HepG2 (cell line): ENCODE measurements around the gene TADA2A. TPM values are rescaled to one million over a fixed set of nuclear protein-coding genes. Genes with fewer than 3 reads are reported as not detected.
A peak's percentile ranks its signal among the peaks of the same experiment; 100 is the strongest.

Source experiments
- CBX5 ChIP-seq: sonication (generic); formaldehyde crosslinking; IDR thresholded peaks from 2 replicates; pipeline ENCODE4 v1.4.0; 2020; ENCODE audit warnings: missing genetic modification reagents, borderline replicate concordance
- DNMT3B ChIP-seq: conservative IDR thresholded peaks from 2 replicates; pipeline ENCODE4 v1.6.1; 2016; ENCODE audit warnings: missing biosample characterization, control low read depth
- FIP1L1 ChIP-seq: fragments of 200-400 bp; formaldehyde crosslinking; IDR thresholded peaks from 2 replicates; pipeline ENCODE4 v1.6.1; 2018; ENCODE audit warnings: low read depth, mild to moderate bottlenecking, low read length, moderate library complexity, borderline replicate concordance; ENCODE audit not compliant: insufficient read depth
- FOXM1 ChIP-seq: sonication (generic); formaldehyde crosslinking; IDR thresholded peaks from 2 replicates; pipeline ENCODE4 v1.5.0; 2020; ENCODE audit warnings: missing genetic modification reagents
- GABPB1 ChIP-seq: IDR thresholded peaks from 2 replicates; pipeline ENCODE4 v1.6.1; 2016; ENCODE audit warnings: mild to moderate bottlenecking, missing genetic modification reagents, moderate library complexity, missing compliant biosample characterization
- HDAC2 ChIP-seq: sonication (generic); formaldehyde crosslinking; IDR thresholded peaks from 2 replicates; pipeline ENCODE4 v1.4.0; 2020; ENCODE audit warnings: missing genetic modification reagents
- HIC2 ChIP-seq: sonication (generic); formaldehyde crosslinking; IDR thresholded peaks from 2 replicates; pipeline ENCODE4 v1.9.0; 2022; ENCODE audit warnings: low read depth, missing genetic modification reagents
- KDM5A ChIP-seq: fragments of 200-600 bp; sonication (generic); IDR thresholded peaks from 2 replicates; pipeline ENCODE4 v1.7.0; 2018; ENCODE audit warnings: antibody characterized with exemption, mild to moderate bottlenecking, low read length, borderline replicate concordance
- LBX2 ChIP-seq: sonication (generic); formaldehyde crosslinking; IDR thresholded peaks from 2 replicates; pipeline ENCODE4 v1.5.0; 2020; ENCODE audit warnings: missing genetic modification reagents, mild to moderate bottlenecking, borderline replicate concordance
- MIER3 ChIP-seq: IDR thresholded peaks from 2 replicates; pipeline ENCODE4 v1.6.1; 2016; ENCODE audit warnings: missing compliant biosample characterization, borderline replicate concordance
- MLX ChIP-seq: IDR thresholded peaks from 2 replicates; pipeline ENCODE4 v1.6.1; 2016
- MTF2 ChIP-seq: sonication (generic); formaldehyde crosslinking; IDR thresholded peaks from 2 replicates; pipeline ENCODE4 v1.5.0; 2020; ENCODE audit warnings: missing genetic modification reagents, borderline replicate concordance
- NBN ChIP-seq: fragments of 450-650 bp; conservative IDR thresholded peaks from 2 replicates; pipeline ENCODE4 v1.6.1; 2017
- NFE2L1 ChIP-seq: sonication (generic); formaldehyde crosslinking; IDR thresholded peaks from 2 replicates; pipeline ENCODE4 v1.4.0; 2020; ENCODE audit warnings: missing genetic modification reagents, mild to moderate bottlenecking, borderline replicate concordance
- PAX8 ChIP-seq: sonication (generic); formaldehyde crosslinking; IDR thresholded peaks from 2 replicates; pipeline ENCODE4 v1.8.0; 2022; ENCODE audit warnings: mild to moderate bottlenecking, missing genetic modification reagents, borderline replicate concordance
- RAD21 ChIP-seq: fragments of 450-650 bp; formaldehyde crosslinking; IDR thresholded peaks from 2 replicates; pipeline ENCODE4 v1.5.0; 2020; ENCODE audit warnings: mild to moderate bottlenecking
- SMARCC2 ChIP-seq: fragments of 450-650 bp; IDR thresholded peaks from 2 replicates; pipeline ENCODE4 v1.6.1; 2017; ENCODE audit warnings: antibody characterized with exemption, mild to moderate bottlenecking
- SMYD3 ChIP-seq: sonication (generic); formaldehyde crosslinking; IDR thresholded peaks from 2 replicates; pipeline ENCODE4 v1.8.1; 2023; ENCODE audit warnings: mild to moderate bottlenecking, missing genetic modification reagents
- TFE3 ChIP-seq: IDR thresholded peaks from 2 replicates; pipeline ENCODE4 v1.6.1; 2016
- TSC22D2 ChIP-seq: sonication (generic); formaldehyde crosslinking; IDR thresholded peaks from 2 replicates; pipeline ENCODE4 v1.5.1; 2020; ENCODE audit warnings: missing genetic modification reagents, mild to moderate bottlenecking, borderline replicate concordance
- XRCC5 ChIP-seq: fragments of 200-400 bp; formaldehyde crosslinking; optimal IDR thresholded peaks from 2 replicates; pipeline ENCODE3; 2017; ENCODE audit warnings: mild to moderate bottlenecking, low read length
- ZC3H4 ChIP-seq: sonication (generic); formaldehyde crosslinking; IDR thresholded peaks from 2 replicates; pipeline ENCODE4 v1.4.0; 2020; ENCODE audit warnings: missing genetic modification reagents, borderline replicate concordance
- ZNF264 ChIP-seq: sonication (generic); formaldehyde crosslinking; IDR thresholded peaks from 2 replicates; pipeline ENCODE4 v1.4.0; 2020; ENCODE audit warnings: missing genetic modification reagents
- ZNF333 ChIP-seq: sonication (generic); formaldehyde crosslinking; IDR thresholded peaks from 2 replicates; pipeline ENCODE4 v1.4.0; 2020; ENCODE audit warnings: mild to moderate bottlenecking, missing genetic modification reagents, borderline replicate concordance
- ZNF564 ChIP-seq: sonication (generic); formaldehyde crosslinking; IDR thresholded peaks from 2 replicates; pipeline ENCODE4 v1.8.1; 2023; ENCODE audit warnings: mild to moderate bottlenecking, missing genetic modification reagents
- ZNF605 ChIP-seq: sonication (generic); formaldehyde crosslinking; IDR thresholded peaks from 2 replicates; pipeline ENCODE4 v1.8.0; 2022; ENCODE audit warnings: mild to moderate bottlenecking, missing genetic modification reagents
- ZNF660 ChIP-seq: sonication (generic); formaldehyde crosslinking; IDR thresholded peaks from 2 replicates; pipeline ENCODE4 v1.5.1; 2020; ENCODE audit warnings: mild to moderate bottlenecking, low read depth, missing genetic modification reagents, borderline replicate concordance
- ZNF891 ChIP-seq: sonication (generic); formaldehyde crosslinking; IDR thresholded peaks from 2 replicates; pipeline ENCODE4 v1.5.0; 2020; ENCODE audit warnings: mild to moderate bottlenecking, missing genetic modification reagents
- polyA plus RNA-seq, 8 experiments: library from polyadenylated mRNA; depleted of rRNA in 3 of 8; stranded (reverse) in 7 of 8; unstranded in 1 of 8; fragments of >200 nt; fragmentation: Illumina TruSeq in 4 of 8; extraction: Trizol in 4 of 8; gene quantifications; 2 replicates each; pipeline versions ENCODE4 v1.2.1 to v1.2.3, GENCODE V29; 2011 to 2016; ENCODE audit warnings: low read depth in 4 of 8, missing spikeins in 1 of 8, mixed read lengths in 1 of 8; ENCODE audit not compliant: insufficient read depth in 1 of 8
- total RNA-seq, 5 experiments: library from RNA; depleted of rRNA; stranded (reverse); fragments of >200 nt; fragmentation: Illumina TruSeq; extraction: Trizol; gene quantifications; 2 replicates each; pipeline ENCODE4 v1.2.3, GENCODE V29; 2016; ENCODE audit warnings: low read depth in 1 of 5

The TADA2A gene
- total and polyA plus RNA-seq, 2 of the 13 experiments (the other 11 are each of a cell fraction or from before 2014, with no cell fraction given) = 8.0 to 14.0 TPM

GRCh38 chr17:37358098-37358829, 48.4 kb upstream of the TADA2A start (continued):
- no peak for TF ChIP-seq TSC22D2 (CRISPR knock-in tag)
- no peak; the same call in 1 of the 2 replicates for TF ChIP-seq KDM5A
- TF ChIP-seq SMARCC2 = no peak
- no peak for TF ChIP-seq ZNF564
- 0 out of 2 replicates have a peak, but pooled peaks have one; percentile 34 for TF ChIP-seq LBX2 (CRISPR knock-in tag)
- no peak for TF ChIP-seq NFE2L1 (CRISPR knock-in tag)
- no peak for TF ChIP-seq RAD21
- TF ChIP-seq CBX5 (CRISPR knock-in tag) = 0 out of 2 replicates have a peak, but pooled peaks have one; percentile 7
- peak; percentile 0; the same call in 1 of the 2 replicates for TF ChIP-seq ZNF264 (CRISPR knock-in tag)
- no peak for TF ChIP-seq TFE3 (CRISPR knock-in tag)
- TF ChIP-seq SMYD3 (CRISPR knock-in tag) = no peak
- TF ChIP-seq GABPB1 (CRISPR knock-in tag) = no peak
- no peak for TF ChIP-seq MTF2 (CRISPR knock-in tag)
- TF ChIP-seq XRCC5 = no peak
- TF ChIP-seq ZNF660 (CRISPR knock-in tag) = no peak; the same call in 1 of the 2 replicates
- no peak for TF ChIP-seq FOXM1
- no peak for TF ChIP-seq DNMT3B (CRISPR knock-in tag)
- peak; percentile 89; the same call in 1 of the 2 replicates for TF ChIP-seq ZNF891 (CRISPR knock-in tag)
- TF ChIP-seq NBN = no peak
- no peak for TF ChIP-seq HIC2 (CRISPR knock-in tag)
- TF ChIP-seq MIER3 (CRISPR knock-in tag) = no peak
- 0 out of 2 replicates have a peak, but pooled peaks have one; percentile 52 for TF ChIP-seq HDAC2 (CRISPR knock-in tag)
- TF ChIP-seq ZNF333 (CRISPR knock-in tag) = no peak
- TF ChIP-seq MLX (CRISPR knock-in tag) = no peak
- TF ChIP-seq PAX8 (CRISPR knock-in tag) = no peak
- no peak for TF ChIP-seq ZC3H4 (CRISPR knock-in tag)
- no peak for TF ChIP-seq FIP1L1
- TF ChIP-seq ZNF605 (CRISPR knock-in tag) = peak; percentile 83
